ENCODE measurements around the gene ADH1A.

DNA sequence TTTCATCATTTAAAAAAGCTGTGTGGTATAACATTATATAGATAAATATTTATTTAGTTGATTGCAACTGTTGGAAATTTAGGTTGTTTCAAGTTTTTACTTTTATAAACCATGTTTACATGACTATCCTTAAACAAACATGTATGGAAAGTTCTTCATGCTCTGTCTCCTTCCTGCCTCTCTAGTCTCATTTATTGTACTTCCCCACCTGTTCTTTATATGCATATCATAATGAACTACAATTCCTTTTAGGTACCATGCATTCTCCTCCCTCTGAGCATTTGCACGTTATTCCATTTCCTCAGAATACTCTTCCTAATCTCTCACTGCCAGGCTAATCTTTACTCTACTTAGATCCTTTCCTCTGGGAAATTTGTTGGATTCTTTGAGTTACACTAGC is 54.8 kb downstream of the ADH1A start:
- TF ChIP-seq, protein P1, sequence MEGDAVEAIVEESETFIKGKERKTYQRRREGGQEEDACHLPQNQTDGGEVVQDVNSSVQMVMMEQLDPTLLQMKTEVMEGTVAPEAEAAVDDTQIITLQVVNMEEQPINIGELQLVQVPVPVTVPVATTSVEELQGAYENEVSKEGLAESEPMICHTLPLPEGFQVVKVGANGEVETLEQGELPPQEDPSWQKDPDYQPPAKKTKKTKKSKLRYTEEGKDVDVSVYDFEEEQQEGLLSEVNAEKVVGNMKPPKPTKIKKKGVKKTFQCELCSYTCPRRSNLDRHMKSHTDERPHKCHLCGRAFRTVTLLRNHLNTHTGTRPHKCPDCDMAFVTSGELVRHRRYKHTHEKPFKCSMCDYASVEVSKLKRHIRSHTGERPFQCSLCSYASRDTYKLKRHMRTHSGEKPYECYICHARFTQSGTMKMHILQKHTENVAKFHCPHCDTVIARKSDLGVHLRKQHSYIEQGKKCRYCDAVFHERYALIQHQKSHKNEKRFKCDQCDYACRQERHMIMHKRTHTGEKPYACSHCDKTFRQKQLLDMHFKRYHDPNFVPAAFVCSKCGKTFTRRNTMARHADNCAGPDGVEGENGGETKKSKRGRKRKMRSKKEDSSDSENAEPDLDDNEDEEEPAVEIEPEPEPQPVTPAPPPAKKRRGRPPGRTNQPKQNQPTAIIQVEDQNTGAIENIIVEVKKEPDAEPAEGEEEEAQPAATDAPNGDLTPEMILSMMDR (IDR thresholded peaks at IDR 0.05): no peak
- no peak for TF ChIP-seq POLR2A (IDR thresholded peaks at IDR 0.05)
